ENCODE measurements around the gene P4HB.

- no peak for TF ChIP-seq POLR2A (IDR thresholded peaks at IDR 0.05)
- TF ChIP-seq CTCF (IDR thresholded peaks at IDR 0.05) = no peak
Measured at GRCh38 chr17:81905424-81905875, 45.1 kb upstream of the P4HB start.

Data from tibial nerve (tissue), 3 donors.